ENCODE results near the gene CAMTA1.

The CAMTA1 gene

GRCh38 chr1:7616076-7616832 lies 831.0 kb downstream of the CAMTA1 start:
- DNase-seq (ENCODE audit: low spot score) = peak; percentile 62

GRCh38 chr1:7616953-7617352 lies 831.7 kb downstream of the CAMTA1 start:
- no peak for DNase-seq (ENCODE audit: low spot score)

- no peak for DNase-seq (ENCODE audit: low spot score)
Observed at GRCh38 chr1:7617826-7618225, 832.6 kb downstream of the CAMTA1 start.

GRCh38 chr1:7620196-7620595 lies 834.9 kb downstream of the CAMTA1 start:
- no peak for DNase-seq (ENCODE audit: low spot score)

- DNase-seq (ENCODE audit: low spot score) = no peak
Observed at GRCh38 chr1:7621334-7622219, 836.3 kb downstream of the CAMTA1 start.

- DNase-seq (ENCODE audit: low spot score) = no peak
Observed at GRCh38 chr1:7623842-7624241, 838.6 kb downstream of the CAMTA1 start.

- DNase-seq (ENCODE audit: low spot score) = no peak
Observed at GRCh38 chr1:7624791-7625355, 839.6 kb downstream of the CAMTA1 start.

GRCh38 chr1:7625401-7625800 lies 840.1 kb downstream of the CAMTA1 start:
- no peak for DNase-seq (ENCODE audit: low spot score)

- no peak for DNase-seq (ENCODE audit: low spot score)
Observed at GRCh38 chr1:7628273-7628672, 843.0 kb downstream of the CAMTA1 start.

- no peak for DNase-seq (ENCODE audit: low spot score)
Observed at GRCh38 chr1:7629011-7629410, 843.8 kb downstream of the CAMTA1 start.

GRCh38 chr1:7629465-7630195 lies 844.4 kb downstream of the CAMTA1 start:
- no peak for DNase-seq (ENCODE audit: low spot score)

- no peak for DNase-seq (ENCODE audit: low spot score)
Observed at GRCh38 chr1:7630378-7630777, 845.1 kb downstream of the CAMTA1 start.

- no peak for DNase-seq (ENCODE audit: low spot score)
Observed at GRCh38 chr1:7632176-7632575, 846.9 kb downstream of the CAMTA1 start.

- no peak for DNase-seq (ENCODE audit: low spot score)
Observed at GRCh38 chr1:7632681-7633080, 847.4 kb downstream of the CAMTA1 start.

GRCh38 chr1:7633506-7634245 lies 848.4 kb downstream of the CAMTA1 start:
- no peak for DNase-seq (ENCODE audit: low spot score)

- no peak for DNase-seq (ENCODE audit: low spot score)
Observed at GRCh38 chr1:7634546-7635240, 849.4 kb downstream of the CAMTA1 start.

- DNase-seq (ENCODE audit: low spot score) = no peak
Observed at GRCh38 chr1:7636795-7637526, 851.7 kb downstream of the CAMTA1 start.

- no peak for DNase-seq (ENCODE audit: low spot score)
Observed at GRCh38 chr1:7638078-7638477, 852.8 kb downstream of the CAMTA1 start.

- DNase-seq (ENCODE audit: low spot score) = no peak
Observed at GRCh38 chr1:7639435-7640131, 854.3 kb downstream of the CAMTA1 start.

- no peak for DNase-seq (ENCODE audit: low spot score)
Observed at GRCh38 chr1:7640350-7640749, 855.1 kb downstream of the CAMTA1 start.
